Adrenal gland (tissue), 5 donors: ENCODE measurements around the gene PRDM16.

ENCODE experiments used
- POLR2A ChIP-seq, 2 donors: fragments of 450-650 bp; IDR thresholded peaks; one replicate each; pipeline ENCODE4 v1.6.1; 2017; ENCODE audit warnings: antibody characterized with exemption in 2 of 2, mild to moderate bottlenecking in 2 of 2, moderate library complexity in 1 of 2
- TF ChIP-seq, protein P1 (sequence below), 6 experiments: fragments of 450-650 bp in 4 of 6; fragments of 200-600 bp in 2 of 6; sonication (generic) in 1 of 6; IDR thresholded peaks; 1 replicate in 5 of 6; 2 replicates in 1 of 6; pipeline versions ENCODE4 v1.5.1 to v1.8.0; 2016 to 2021; ENCODE audit warnings: antibody characterized with exemption in 6 of 6, mild to moderate bottlenecking in 2 of 6, moderate library complexity in 1 of 6
- donor health status: DM: no; HTN: no; CAD: no.

DNA sequence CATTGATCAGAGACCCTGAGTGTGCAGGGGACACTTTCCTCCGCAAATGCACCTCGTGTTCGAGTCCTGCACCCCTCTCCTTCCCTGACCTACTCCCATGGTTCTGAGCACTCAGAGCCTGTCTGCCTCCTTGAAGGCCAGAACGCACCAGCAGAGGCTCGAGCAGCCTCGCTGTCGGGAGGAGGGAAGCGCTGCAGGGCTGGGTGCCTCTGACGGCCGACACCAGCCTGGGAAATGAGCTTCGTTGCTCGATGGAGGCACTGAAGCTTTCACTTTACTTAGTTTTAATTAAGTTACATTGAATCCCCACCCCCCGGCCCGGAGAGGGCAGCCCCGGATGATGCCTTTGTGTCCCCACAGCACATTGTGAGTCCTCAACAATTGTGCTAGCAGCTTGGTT is 229.2 kb downstream of the PRDM16 start:
- TF ChIP-seq, protein P1, sequence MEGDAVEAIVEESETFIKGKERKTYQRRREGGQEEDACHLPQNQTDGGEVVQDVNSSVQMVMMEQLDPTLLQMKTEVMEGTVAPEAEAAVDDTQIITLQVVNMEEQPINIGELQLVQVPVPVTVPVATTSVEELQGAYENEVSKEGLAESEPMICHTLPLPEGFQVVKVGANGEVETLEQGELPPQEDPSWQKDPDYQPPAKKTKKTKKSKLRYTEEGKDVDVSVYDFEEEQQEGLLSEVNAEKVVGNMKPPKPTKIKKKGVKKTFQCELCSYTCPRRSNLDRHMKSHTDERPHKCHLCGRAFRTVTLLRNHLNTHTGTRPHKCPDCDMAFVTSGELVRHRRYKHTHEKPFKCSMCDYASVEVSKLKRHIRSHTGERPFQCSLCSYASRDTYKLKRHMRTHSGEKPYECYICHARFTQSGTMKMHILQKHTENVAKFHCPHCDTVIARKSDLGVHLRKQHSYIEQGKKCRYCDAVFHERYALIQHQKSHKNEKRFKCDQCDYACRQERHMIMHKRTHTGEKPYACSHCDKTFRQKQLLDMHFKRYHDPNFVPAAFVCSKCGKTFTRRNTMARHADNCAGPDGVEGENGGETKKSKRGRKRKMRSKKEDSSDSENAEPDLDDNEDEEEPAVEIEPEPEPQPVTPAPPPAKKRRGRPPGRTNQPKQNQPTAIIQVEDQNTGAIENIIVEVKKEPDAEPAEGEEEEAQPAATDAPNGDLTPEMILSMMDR (IDR thresholded peaks at IDR 0.05): no peak
- TF ChIP-seq POLR2A (IDR thresholded peaks at IDR 0.05): no peak
